ENCODE data around the gene VTI1A. TPM values are rescaled to one million over a fixed set of nuclear protein-coding genes. Genes with fewer than 3 reads are reported as not detected.

VTI1A gene
- total and polyA plus RNA-seq, 9 of the 15 experiments (the other 6 are each of a cell fraction or from before 2014, with no cell fraction given): 9.3 to 21.4 (median 16.0) TPM

- Histone ChIP-seq H3K27ac (ENCODE audit: extremely low read depth, low read depth, low read length) (no peak overlapping the region), H3K27me3 (ENCODE audit: control insufficient read depth in 2 of 2, insufficient read depth in 2 of 2, low read length in 2 of 2) (no peaks in the 10 kb centered on the region), H3K4me3 (no peak overlapping the region), H3K9me1 (ENCODE audit: control insufficient read depth, insufficient read depth, low read length) (no peaks in the 10 kb centered on the region), H3K9ac (ENCODE audit: insufficient read depth in 1 of 2, low read depth in 2 of 2, low read length in 2 of 2) (no peak overlapping the region), H3K79me2 (ENCODE audit: control insufficient read depth, insufficient read depth, low read length) (no peaks in the 10 kb centered on the region), H3K36me3 (ENCODE audit: control insufficient read depth, insufficient read depth, low read length) (no peaks in the 10 kb centered on the region), H4K20me1 (replicated peaks; ENCODE audit: control insufficient read depth, insufficient read depth, low read length) (no peaks in the 10 kb centered on the region), H3K9me3 (replicated peaks; ENCODE audit: control insufficient read depth, insufficient read depth, low read depth, low read length) (no peaks in the 10 kb centered on the region), H3K4me2 (ENCODE audit: insufficient read depth, low read length) (no peak overlapping the region), H3K4me1 (replicated peaks in 1 of 2; ENCODE audit: control insufficient read depth in 2 of 2, insufficient read depth in 2 of 2, low read length in 2 of 2) (peaks cover 0 to 22% of the 10 kb centered on the region in 2 experiments; a peak in 3 of 5 replicates), H2AFZ (ENCODE audit: low read depth, low read length) (no peak overlapping the region)
- intact Hi-C loops (cut with micrococcal nuclease): no loop called here
- TF ChIP-seq FOXK2 (conservative IDR thresholded peaks at IDR 0.05 in 1 of 2, IDR thresholded peaks at IDR 0.05 in 1 of 2; ENCODE audit: low read depth in 2 of 2) (no peak), TSC22D4 (tag; IDR thresholded peaks at IDR 0.05) (no peak), STAT5A (IDR thresholded peaks at IDR 0.05; ENCODE audit: borderline replicate concordance, low read length) (no peak), ZNF143 (CRISPR knock-in tag; IDR thresholded peaks at IDR 0.05) (no peak), FOS (IDR thresholded peaks at IDR 0.05; ENCODE audit: extremely low read depth, insufficient read length) (no peak), NFXL1 (CRISPR knock-in tag; IDR thresholded peaks at IDR 0.05) (no peak), ZNF764 (CRISPR knock-in tag; IDR thresholded peaks at IDR 0.05; ENCODE audit: low read depth) (no peak), SP1 (CRISPR knock-in tag; IDR thresholded peaks at IDR 0.05) (no peak), TARDBP (IDR thresholded peaks at IDR 0.05) (no peak), ZBTB17 (CRISPR knock-in tag; IDR thresholded peaks at IDR 0.05) (no peak), FOXJ3 (CRISPR knock-in tag; IDR thresholded peaks at IDR 0.05) (no peak)
- no TSS peak for BruUV-seq (replicated peaks)
- ChIA-PET POLR2A (interaction anchor here (0.5 kb wide), 1 partner anchor 15 kb away, joined by 3 read pairs; no protein-coding TSS in a partner anchor), CTCF (ENCODE audit: low intra/inter-chr PET ratio) (no interaction called here)
- DNase-seq (ENCODE audit: extremely low read depth in 1 of 4, low spot score in 3 of 4) (no peak), FAIRE-seq (no peak), ATAC-seq (no peak)
- 89% methylated on average over 3 of the region's 3 CpGs for WGBS (ENCODE audit: insufficient coverage, low coverage, missing lambda C conversion rate)
- in situ Hi-C loops (cut with MboI): no loop called here
These were observed 232.0 kb downstream of the VTI1A start for GRCh38 chr10:112678987-112679386.

All from K562 (cell line).